HG02588 (cell line): ENCODE measurements around the gene SRCIN1.
"Not testable (repeated sequence)": the region's sequence is repeated elsewhere in the genome, so short reads cannot be mapped to it uniquely, and the experiment has no call there.

ENCODE experiments used
- ATAC-seq: cut with Tn5 transposase; IDR thresholded peaks from one replicate; pipeline ENCODE4 v1.9.1; 2021; ENCODE audit warnings: mild to moderate bottlenecking, moderate library complexity; ENCODE audit not compliant: unreplicated experiment

SRCIN1 gene

GRCh38 chr17:38492067-38493040 is 113.4 kb downstream of the SRCIN1 start:
- not testable (repeated sequence) for ATAC-seq

DNA sequence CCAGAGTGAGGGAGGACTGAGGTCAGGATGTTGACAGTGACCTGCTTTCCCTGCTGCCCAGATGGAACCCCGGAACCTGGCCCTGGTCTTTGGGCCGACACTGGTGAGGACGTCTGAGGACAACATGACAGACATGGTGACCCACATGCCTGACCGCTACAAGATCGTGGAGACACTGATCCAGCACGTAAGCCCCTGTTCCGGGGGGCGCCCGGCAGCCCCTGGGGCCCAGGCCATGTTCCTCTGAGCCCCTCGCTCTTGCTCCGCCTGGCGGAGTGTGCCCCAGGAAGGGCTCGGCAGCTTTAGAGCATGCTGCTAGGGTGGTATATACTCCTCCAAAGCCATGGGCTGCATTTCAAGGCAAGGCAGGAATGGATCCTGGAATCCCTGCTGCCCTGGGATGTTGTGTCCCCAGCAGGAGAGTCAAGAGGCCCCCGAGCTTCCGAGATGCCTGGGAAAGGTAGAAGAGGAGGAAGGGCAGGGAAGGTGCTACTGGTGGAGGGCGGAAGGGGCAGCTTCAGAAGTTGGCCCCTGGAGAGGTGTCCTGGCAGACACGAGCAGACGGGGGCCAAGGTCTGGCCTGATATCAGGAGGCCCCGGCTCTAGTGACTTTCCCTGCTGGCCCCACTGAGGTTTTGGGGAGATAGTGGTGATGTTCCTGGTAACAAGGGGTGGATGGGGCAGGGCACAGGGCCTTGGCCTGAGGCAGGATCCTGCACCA is 114.2 kb downstream of the SRCIN1 start:
- not testable (repeated sequence) for ATAC-seq

DNA sequence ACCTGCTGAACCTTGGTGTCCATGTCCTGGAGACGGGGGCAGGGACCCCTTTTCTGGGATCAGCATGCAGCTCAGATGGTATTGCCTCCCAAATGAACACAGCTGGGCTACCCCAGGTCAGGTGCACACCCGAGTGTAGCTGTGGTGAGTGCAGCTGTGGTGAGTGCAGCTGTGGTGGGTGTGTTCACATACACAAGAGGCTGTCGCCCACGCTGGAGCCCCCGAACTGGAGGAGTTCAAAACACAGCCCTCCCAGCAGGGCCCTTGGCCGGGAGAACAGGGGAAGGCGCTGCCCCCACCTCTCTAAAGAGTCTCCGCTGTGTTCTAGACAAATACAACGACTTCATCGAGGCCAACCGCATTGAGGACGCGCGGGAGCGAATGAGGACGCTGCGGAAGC is 116.0 kb downstream of the SRCIN1 start:
- ATAC-seq, result not testable (repeated sequence)

DNA sequence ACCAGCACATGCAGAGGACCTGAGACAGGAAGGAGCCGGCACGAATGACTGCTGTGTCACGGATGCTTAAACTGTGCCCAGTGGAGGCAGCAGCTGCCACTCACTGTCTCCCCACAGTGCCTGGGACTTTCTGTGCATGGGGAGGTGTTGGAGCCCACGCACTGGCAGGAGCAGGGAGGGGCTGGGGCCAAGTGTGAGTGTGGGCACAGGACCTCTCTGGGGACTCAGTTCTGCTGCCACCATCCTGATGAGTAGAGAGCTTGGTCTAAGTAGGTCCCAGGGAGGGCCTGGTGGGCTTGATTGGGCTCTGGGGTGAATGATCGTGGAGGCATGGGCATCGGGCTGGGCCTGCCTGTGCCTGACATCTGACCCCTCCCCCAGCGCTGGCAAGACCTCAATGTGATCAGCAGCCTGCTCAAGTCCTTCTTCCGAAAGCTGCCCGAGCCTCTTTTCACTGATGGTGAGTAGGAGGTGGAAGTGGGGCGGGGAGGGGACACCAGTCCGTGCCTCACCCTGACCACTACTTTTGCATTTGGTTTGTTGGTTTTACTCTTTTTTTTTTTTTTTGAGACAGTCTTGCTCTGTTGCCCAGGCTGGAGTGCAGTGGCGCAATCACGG is 120.0 kb downstream of the SRCIN1 start:
- peak; percentile 85 for ATAC-seq

DNA sequence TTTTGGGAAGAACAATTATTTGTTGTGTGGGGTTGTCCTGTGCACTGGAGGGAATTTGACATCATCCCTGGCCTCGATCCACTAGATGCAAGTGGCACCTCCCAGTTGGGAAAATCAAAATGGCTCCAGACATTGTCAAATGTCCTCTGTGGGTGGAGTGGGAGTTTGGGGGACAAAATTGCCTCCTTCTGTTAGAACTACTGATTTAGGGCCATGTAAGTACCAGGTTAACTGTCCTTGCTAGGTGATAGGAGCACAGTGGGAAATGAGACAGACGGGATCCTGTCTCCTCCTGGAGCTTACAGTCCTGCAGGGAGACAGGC is 120.6 kb downstream of the SRCIN1 start:
- ATAC-seq, result no peak

- not testable (repeated sequence) for ATAC-seq
Observed at GRCh38 chr17:38484242-38485145, 121.3 kb downstream of the SRCIN1 start.

- not testable (repeated sequence) for ATAC-seq
Observed at GRCh38 chr17:38482700-38483043, 123.1 kb downstream of the SRCIN1 start.

- ATAC-seq, result not testable (repeated sequence)
Observed at GRCh38 chr17:38482039-38482699, 123.6 kb downstream of the SRCIN1 start.
